OCI-LY7 (cell line): ENCODE data around the gene RPS17. TPM values are rescaled to one million over a fixed set of nuclear protein-coding genes. Genes with fewer than 3 reads are reported as not detected.
A peak's percentile ranks its signal among the peaks of the same experiment; 100 is the strongest.

ENCODE experiments used
- BruUV-seq: library from RNA; stranded (reverse); fragments of 400-500 nt; replicated peaks from 2 replicates; lab custom pipeline; 2021; lab: Mats Ljungman, UMichigan
- CTCF ChIA-PET: fragments of 300-600 bp; sonication (Branson Sonifier 250); formaldehyde crosslinking; loops from one replicate; lab custom pipeline; 2022; ENCODE audit warnings: antibody characterized with exemption; ENCODE audit not compliant: unreplicated experiment; lab: Charles Lee
- POLR2A ChIA-PET: fragments of 300-600 bp; sonication (Branson Sonifier 250); formaldehyde crosslinking; loops from one replicate; lab custom pipeline; 2022; ENCODE audit warnings: antibody characterized with exemption; lab: Charles Lee
- DNase-seq: peaks from one replicate; pipeline ENCODE4 v3.0.0-alpha.2; 2015; ENCODE audit warnings: low spot score
- H2AFZ ChIP-seq: fragments of 200-600 bp; sonication (generic), shearing (Covaris generic); 2 replicates; pipeline ENCODE4 v1.6.1; 2014; ENCODE audit warnings: mild to moderate bottlenecking, antibody characterized with exemption, low read length, moderate library complexity
- H3K27ac ChIP-seq: fragments of 200-600 bp; sonication (generic); 2 replicates; pipeline ENCODE4 v1.5.1; 2014; ENCODE audit warnings: mixed run types, low read depth, mild to moderate bottlenecking, moderate library complexity, low read length, inconsistent platforms; ENCODE audit not compliant: poor library complexity, severe bottlenecking
- H3K36me3 ChIP-seq: fragments of 200-600 bp; sonication (generic); 2 replicates; pipeline ENCODE4 v1.6.1; 2014; ENCODE audit warnings: mild to moderate bottlenecking, antibody characterized with exemption, low read length, moderate library complexity, mixed read lengths; ENCODE audit not compliant: insufficient read depth
- H3K4me1 ChIP-seq: fragments of 200-600 bp; sonication (generic); 2 replicates; pipeline ENCODE4 v1.5.1; 2014; ENCODE audit warnings: mild to moderate bottlenecking, low read length; ENCODE audit not compliant: insufficient read depth, poor library complexity, severe bottlenecking
- H3K4me2 ChIP-seq: fragments of 200-600 bp; sonication (generic); 2 replicates; pipeline ENCODE4 v1.6.1; 2014; ENCODE audit warnings: mild to moderate bottlenecking, low read length
- H3K4me3 ChIP-seq: fragments of 200-600 bp; sonication (generic); 2 replicates; pipeline ENCODE4 v1.5.1; 2014; ENCODE audit warnings: mild to moderate bottlenecking, low read depth, low read length; ENCODE audit not compliant: poor library complexity, severe bottlenecking
- H3K79me2 ChIP-seq: fragments of 200-600 bp; sonication (generic); 2 replicates; pipeline ENCODE4 v1.6.1; 2016; ENCODE audit warnings: low read depth, mild to moderate bottlenecking, low read length, moderate library complexity, mixed read lengths; ENCODE audit not compliant: insufficient read depth
- H3K9me2 ChIP-seq: fragments of 200-600 bp; sonication (generic); 2 replicates; pipeline ENCODE4 v1.6.1; 2016; ENCODE audit warnings: mild to moderate bottlenecking, low read length, mixed read lengths; ENCODE audit not compliant: insufficient read depth
- H3K9me3 ChIP-seq: fragments of 200-600 bp; sonication (generic); 2 replicates; pipeline ENCODE4 v1.6.1; 2014; ENCODE audit warnings: mild to moderate bottlenecking, mixed run types, low read length, mixed read lengths
- H4K20me1 ChIP-seq: fragments of 200-600 bp; sonication (generic); 2 replicates; pipeline ENCODE4 v1.6.1; 2014; ENCODE audit warnings: mild to moderate bottlenecking, antibody characterized with exemption, low read length, moderate library complexity, mixed read lengths; ENCODE audit not compliant: insufficient read depth
- CTCF ChIP-seq: fragments of 200-600 bp; sonication (generic); conservative IDR thresholded peaks from 2 replicates; pipeline ENCODE4 v1.5.1; 2014; ENCODE audit warnings: mild to moderate bottlenecking, antibody characterized with exemption, low read length, moderate library complexity, mixed read lengths
- EZH2phosphoT487 ChIP-seq: fragments of 200-600 bp; sonication (generic); IDR thresholded peaks from 2 replicates; pipeline ENCODE4 v1.6.1; 2018; ENCODE audit warnings: low read depth, borderline replicate concordance, mild to moderate bottlenecking, mixed run types, antibody characterized with exemption, low read length, moderate library complexity, mixed read lengths
- intact Hi-C: fragments of 100-400 bp; cut with micrococcal nuclease; formaldehyde crosslinking; loops from one replicate; pipeline ENCODE4 v1.10.0; 2022; ENCODE audit not compliant: unreplicated experiment
- total RNA-seq, 2 experiments: library from RNA; depleted of rRNA in 1 of 2; stranded (reverse); fragments of >200 nt in 1 of 2; shearing (Covaris generic) in 1 of 2; gene quantifications; 2 replicates each; pipeline ENCODE4 v1.2.3, GENCODE V29; 2014 to 2022

Gene RPS17
- total RNA-seq, 2 experiments from 2014 or later, result 2,562 to 3,737 TPM

DNA sequence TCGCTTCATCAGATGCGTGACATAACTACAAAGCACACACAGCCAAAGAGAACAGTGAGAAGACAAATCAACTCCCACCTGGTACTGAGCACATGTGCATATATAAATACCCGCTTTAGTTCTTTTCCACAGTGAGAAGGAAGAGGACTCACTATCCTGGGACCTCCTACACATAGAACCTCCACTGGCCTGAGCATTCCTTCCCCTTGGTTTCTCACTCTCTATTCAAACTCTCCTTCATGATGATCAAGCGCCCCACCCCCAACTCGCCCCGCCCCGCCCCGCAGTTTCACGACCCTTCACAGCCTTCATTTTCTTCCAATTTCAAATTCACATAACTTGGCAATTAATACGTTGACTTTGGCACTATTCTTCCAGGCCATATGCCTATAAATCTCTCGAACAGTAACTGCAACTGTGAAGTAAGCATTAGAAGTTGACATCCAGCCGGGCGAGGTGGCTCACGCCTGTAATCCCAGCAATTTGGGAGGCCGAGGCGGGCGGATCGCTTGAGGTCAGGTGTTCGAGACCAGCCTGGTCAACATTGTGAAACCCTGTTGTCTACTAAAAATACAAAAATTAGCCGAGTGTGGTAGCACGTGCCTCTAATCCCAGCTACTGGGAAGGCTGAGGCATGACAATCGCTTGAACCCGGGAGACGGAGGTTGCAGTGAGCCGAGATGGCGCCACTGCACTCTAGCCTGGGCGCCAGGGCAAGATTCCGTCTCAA, 1.1 kb downstream of the RPS17 start:
- Histone ChIP-seq H3K79me2 (peaks cover 45% of the 10 kb centered on the region), H3K36me3 (peaks cover 58% of the 10 kb centered on the region), H3K27ac (peak overlapping the region; percentile 63), H3K9me3 (no peaks in the 10 kb centered on the region), H2AFZ (no peak overlapping the region), H3K4me1 (peaks cover 29% of the 10 kb centered on the region), H3K4me3 (peak overlapping the region; percentile 78), H3K9me2 (no peaks in the 10 kb centered on the region), H4K20me1 (peaks cover 26% of the 10 kb centered on the region), H3K4me2 (peak overlapping the region; percentile 83)
- POLR2A ChIA-PET, result interaction anchor here (1.7 to 2.3 kb wide), 2 partner anchors 145 to 211 kb away, joined by 3 to 11 read pairs; no protein-coding TSS in a partner anchor
- CTCF ChIA-PET, result interaction anchor here (0.8 to 1.6 kb wide), 2 partner anchors 8 to 9 kb away, joined by 3 to 5 read pairs; no protein-coding TSS in a partner anchor
- BruUV-seq, result TSS peak; percentile 68
- intact Hi-C loops, result loop anchor here (10.0 kb wide), 1 partner anchor 666 kb away; the partner anchor contains the start of gene HDGFL3
- no peak for DNase-seq
- no peak for TF ChIP-seq EZH2phosphoT487
- 0 out of 2 replicates have a peak, but pooled peaks have one; percentile 34 for TF ChIP-seq CTCF

GRCh38 chr15:82537351-82537908, 2.8 kb downstream of the RPS17 start:
- H3K9me2 ChIP-seq, result no peaks in the 10 kb centered on the region
- no peak overlapping the region for H2AFZ ChIP-seq
- H3K4me3 ChIP-seq, result peak overlapping the region; percentile 78
- no peak for DNase-seq
- H3K27ac ChIP-seq, result no peak overlapping the region
- H3K9me3 ChIP-seq, result no peaks in the 10 kb centered on the region
- H3K36me3 ChIP-seq, result peaks cover 71% of the 10 kb centered on the region
- no TSS peak for BruUV-seq
- peaks cover 29% of the 10 kb centered on the region for H4K20me1 ChIP-seq
- TF ChIP-seq EZH2phosphoT487, result no peak
- no peak for TF ChIP-seq CTCF
- H3K4me1 ChIP-seq, result peaks cover 29% of the 10 kb centered on the region
- peak overlapping the region; percentile 83 for H3K4me2 ChIP-seq
- peaks cover 45% of the 10 kb centered on the region for H3K79me2 ChIP-seq
- ChIA-PET POLR2A (interaction anchor here (1.4 kb wide), 1 partner anchor 448 kb away, joined by 4 read pairs; the partner anchor contains the start of gene RAMAC), CTCF (no interaction called here)
- intact Hi-C loops, result loop anchor here (10.0 kb wide), 1 partner anchor 667 kb away; the partner anchor contains the start of gene HDGFL3
